NCI-H345 treated with DMSO at 0.1 percent for 48 hours (cell line): ENCODE results near the gene SMAD6.
"Not testable (repeated sequence)": the region's sequence is repeated elsewhere in the genome, so short reads cannot be mapped to it uniquely, and the experiment has no call there.

ENCODE experiments used
- DNase-seq: peaks from one replicate; lab custom pipeline; 2025; ENCODE audit not compliant: unreplicated experiment; lab: John Stamatoyannopoulos, UW

Gene SMAD6

DNA sequence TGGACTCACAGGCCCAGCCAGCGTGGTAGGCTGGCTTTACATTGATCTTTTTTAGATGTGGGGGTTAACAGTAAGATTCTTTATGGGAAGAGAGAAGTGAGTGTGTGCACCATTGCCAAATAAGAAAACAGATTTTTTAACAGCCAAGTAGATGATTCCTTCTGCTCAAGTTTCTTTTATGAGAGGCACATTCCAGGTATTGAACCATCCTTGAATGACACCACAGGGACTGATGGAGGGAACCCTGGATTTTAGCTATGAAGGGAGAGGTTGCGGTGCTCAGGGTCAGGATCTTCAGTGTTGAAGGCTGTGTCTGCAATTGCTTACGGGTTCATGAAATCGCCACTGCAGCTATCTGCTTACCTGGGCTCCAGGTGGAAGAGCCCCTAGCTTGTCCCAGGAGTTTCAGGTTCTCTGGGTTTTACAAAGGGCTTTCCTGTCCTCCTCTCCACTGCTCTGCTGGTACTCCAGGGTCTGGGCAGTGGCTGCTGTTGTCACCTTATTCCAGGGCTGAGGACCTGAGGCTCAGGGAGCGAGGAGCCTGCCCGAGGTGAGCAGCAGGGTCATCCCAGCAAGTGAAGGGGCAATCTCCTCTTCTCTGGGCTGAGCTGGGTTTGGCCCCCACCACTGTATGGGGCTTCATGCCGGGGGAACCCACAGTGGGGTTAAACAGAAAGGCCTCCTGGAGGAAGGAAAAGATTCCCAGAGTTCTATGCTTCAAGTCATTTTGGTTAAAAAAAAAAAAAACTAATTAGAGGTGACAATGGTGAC is 53.4 kb downstream of the SMAD6 start:
- DNase-seq, result no peak

DNA sequence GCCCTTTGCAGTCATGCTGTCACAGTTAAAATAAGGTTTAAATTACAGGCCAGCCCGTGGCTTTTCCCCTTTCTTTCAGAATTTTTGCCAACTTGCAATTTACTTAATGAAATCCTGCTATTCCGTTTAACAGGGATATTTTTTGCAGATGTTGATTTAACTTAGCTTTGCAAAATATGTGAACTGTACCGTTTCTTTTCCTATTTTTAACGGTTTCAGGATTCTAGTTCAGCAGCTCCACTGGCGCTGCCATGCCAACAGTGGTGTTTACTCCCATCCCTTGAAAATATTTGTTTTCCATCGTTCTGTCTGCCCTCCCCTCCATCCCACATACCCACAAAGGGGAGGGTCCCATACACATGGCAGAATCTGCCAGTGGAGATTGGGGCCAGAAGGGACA is 54.3 kb downstream of the SMAD6 start:
- DNase-seq, result no peak

GRCh38 chr15:66757030-66757429 is 55.0 kb downstream of the SMAD6 start:
- no peak for DNase-seq

DNA sequence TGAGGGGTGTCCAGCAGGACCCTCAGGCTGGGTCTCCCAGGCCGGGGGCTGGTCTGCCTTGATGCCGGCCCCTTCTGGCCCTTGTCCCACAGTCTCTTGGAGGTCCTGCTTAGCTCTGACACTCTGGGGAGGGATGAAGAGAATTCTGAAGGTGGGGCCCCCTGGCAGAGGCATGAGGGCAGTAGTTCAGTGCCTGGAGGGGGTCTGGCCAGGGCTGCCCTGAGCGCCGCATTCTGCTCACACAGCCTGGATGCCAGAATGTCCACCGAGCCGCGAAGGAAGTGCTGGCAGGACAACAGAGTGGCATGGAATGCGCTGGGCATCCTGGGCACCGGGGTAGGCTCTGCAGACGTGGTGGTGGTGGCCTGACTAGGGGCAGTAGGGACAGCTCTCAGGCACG is 55.5 kb downstream of the SMAD6 start:
- no peak for DNase-seq

DNA sequence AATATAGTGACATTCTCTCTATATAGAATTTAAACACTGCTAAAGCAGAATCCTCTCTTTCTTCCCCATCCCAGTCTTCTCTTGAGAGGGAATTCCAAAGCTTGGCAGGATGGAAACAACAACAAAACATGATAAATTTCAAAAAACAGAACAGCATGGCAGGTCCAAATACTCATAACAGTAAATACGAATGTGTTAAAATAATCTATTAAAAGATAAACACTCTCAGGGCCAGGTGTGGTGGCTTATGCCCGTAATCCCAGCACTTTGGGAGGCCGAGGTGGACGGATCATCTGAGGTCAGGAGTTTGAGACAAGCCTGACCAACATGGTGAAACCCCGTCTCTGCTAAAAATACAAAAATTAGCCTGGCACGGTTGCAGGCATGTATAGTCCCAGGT is 56.2 kb downstream of the SMAD6 start:
- DNase-seq, result not testable (repeated sequence)

DNA sequence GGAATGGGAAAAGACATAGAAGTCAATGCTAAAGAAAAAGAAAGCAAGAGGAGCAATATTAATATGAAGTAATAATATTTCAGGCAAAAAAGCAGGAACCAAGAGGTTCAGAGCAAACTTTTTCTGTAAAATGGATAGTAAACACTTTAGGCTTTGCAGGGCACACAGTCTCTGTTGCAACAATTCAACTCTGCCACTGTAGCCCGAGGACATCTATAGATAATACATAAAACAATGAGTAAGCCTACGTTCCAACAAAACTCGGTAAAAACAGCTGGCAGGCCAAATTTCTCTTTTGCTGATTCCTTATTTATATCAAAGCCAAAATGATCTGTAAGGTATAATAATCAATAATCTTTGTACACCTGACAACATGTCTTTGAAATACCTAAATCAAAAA is 56.8 kb downstream of the SMAD6 start:
- DNase-seq, result no peak

DNA sequence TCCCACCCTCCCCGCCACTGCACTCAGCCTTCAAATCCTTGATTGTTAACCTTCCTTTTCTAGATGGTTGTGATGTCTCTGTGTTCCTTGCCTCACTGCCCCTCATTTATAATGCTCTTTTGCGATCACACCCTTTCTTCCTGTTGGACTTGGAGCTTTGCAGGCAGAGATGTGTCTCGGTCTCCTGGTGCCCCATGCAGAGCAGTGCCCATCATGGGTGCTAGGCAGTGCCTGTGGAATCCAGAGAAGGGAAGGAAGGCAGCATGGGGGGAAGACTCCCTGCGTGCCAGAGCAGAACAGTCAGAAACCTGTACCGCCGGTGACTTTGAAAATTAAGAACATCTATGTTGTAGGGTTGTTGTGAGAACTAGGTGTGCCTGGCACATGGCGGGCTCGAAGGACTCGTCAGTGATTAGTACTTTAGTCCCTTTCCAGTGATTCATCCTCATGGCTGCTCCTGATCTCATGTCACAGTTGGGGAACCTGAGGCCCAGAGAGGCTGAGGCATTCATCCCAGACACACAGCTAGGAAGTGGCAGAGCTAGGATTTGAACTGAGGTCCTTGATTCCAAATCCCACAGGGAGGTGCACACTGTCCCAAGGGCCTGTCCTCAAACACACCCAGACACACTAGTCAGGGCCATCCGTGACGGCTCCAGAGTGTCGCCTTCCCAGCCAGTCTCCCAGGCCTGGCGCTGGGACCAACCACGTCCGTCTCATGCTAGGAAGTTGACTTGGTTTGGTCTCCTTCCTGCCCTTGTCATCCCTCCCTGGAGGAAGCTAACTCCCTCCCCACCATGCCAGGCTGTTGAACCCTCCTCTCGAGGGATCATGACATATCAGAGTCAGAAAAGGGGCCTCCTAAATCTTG is 58.3 kb downstream of the SMAD6 start:
- no peak for DNase-seq

DNA sequence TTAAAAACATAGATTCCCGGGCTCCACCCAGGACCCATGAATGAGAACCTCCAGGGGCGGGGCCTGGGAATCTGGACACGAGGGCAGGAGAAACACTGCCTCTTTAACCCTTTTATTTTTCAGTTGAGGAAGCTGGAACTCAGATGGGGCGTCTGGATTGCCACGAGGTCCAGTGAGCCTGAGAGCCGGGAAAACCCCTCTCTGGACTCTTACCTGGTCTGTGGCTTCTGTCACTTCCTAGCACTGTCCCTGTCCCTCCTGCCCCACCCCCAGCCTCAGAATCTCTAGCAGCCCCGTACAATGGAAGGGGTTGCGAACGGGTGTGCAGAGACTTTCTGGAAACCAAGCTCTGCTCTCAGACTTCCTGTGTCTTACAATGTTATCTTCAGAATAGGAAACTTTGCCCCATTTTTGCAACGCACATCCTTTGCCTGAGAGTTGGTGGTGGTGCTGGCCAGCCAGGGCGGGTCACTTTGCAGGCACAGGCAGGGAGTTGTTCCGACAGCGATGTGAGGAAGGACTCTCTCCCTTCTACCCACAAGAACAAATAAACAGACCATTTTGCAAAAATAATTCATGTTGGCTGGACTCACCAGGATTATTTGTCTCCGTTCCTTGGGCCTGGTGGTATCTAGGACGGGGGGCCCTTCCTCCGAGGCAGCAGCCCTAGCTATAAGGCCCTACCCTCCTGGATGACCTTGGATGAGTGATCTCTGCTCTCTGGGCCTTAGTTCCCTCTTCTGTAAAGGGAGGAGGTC is 59.1 kb downstream of the SMAD6 start:
- DNase-seq, result no peak

DNA sequence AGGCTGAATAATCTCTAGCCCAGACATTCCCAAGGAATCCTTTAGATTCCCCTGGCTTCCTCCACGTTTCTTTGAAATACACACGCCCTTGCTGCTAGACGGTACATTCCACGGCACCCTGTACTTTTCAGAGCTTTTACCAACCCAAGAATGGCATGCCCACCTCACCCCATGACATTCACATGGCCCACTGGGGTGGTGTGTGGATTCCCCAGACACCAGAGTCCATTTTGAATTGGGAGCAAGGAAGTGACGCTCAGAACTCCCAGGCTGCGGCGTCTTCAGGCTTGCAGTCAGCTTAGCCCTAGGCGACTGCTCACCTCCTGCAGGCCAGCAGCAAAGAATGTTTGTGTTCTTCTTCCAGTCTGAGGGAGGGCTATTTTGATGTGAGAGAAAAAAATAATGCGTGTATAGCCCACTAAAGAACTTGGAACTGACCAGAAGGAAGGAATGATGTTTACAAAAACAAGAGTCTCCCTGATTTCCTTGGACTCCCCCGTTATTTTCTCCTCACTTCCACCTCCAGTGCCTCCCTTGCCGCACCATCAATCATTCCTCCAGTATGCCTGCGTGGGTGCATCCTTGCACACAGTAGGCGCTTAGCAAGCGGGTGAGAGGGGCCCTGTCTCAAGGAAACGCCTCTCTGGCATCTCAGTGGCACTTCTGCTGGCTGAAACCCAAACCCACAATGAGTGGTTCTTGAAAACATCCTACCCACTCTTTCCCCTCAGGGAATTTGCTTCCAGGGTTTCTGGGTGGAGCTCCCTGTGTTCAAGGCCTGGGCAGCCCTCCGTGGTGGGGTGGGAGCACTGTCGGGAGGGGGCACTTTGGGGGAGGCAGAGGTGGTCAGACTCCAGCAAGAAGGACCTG is 59.9 kb downstream of the SMAD6 start:
- DNase-seq, result no peak

GRCh38 chr15:66763186-66764071 is 61.4 kb downstream of the SMAD6 start:
- no peak for DNase-seq

- no peak for DNase-seq
Observed at GRCh38 chr15:66764072-66764786, 62.2 kb downstream of the SMAD6 start.

- no peak for DNase-seq
Observed at GRCh38 chr15:66765478-66766281, 63.6 kb downstream of the SMAD6 start.

GRCh38 chr15:66766282-66767230 is 64.5 kb downstream of the SMAD6 start:
- no peak for DNase-seq

DNA sequence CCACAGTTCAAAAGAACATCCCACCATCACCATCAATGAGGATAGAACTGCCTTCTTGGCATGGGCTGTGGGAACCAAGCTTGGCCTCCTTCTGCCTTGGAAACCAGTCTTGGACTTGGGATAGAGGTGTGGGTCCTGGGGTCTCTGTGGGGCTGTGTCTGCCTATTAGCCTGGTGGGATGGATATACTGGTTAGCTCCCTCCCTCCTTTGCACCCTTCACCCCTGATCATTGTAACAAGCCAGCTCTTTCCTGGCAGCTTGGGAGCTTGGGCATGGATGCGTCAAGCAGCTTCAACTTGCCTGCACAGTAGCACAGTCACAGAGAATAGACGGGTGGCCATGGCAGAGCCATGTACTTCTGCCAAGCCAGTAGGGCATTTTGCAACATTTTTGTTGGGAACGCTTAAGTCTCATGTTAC is 65.2 kb downstream of the SMAD6 start:
- DNase-seq, result no peak

DNA sequence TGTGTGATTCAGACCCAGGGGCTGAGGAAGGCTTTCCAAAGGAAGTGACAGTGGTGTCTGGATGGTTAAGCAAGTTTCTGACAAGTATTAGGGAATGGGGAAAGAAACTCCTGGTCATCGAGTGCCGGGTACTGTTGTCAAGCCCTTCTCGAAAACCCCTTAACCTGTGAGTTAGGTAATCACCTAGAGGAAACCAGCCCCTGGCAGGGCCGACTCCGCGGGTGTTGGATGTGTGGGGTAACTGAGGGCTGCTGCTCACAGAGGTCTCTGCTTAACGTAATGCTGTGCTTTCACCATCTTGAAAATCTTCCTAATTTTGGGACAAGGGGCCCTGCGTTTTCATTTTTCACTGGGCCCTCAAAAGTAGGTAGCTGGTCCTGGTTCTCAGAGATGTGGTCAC is 67.0 kb downstream of the SMAD6 start:
- DNase-seq, result no peak

DNA sequence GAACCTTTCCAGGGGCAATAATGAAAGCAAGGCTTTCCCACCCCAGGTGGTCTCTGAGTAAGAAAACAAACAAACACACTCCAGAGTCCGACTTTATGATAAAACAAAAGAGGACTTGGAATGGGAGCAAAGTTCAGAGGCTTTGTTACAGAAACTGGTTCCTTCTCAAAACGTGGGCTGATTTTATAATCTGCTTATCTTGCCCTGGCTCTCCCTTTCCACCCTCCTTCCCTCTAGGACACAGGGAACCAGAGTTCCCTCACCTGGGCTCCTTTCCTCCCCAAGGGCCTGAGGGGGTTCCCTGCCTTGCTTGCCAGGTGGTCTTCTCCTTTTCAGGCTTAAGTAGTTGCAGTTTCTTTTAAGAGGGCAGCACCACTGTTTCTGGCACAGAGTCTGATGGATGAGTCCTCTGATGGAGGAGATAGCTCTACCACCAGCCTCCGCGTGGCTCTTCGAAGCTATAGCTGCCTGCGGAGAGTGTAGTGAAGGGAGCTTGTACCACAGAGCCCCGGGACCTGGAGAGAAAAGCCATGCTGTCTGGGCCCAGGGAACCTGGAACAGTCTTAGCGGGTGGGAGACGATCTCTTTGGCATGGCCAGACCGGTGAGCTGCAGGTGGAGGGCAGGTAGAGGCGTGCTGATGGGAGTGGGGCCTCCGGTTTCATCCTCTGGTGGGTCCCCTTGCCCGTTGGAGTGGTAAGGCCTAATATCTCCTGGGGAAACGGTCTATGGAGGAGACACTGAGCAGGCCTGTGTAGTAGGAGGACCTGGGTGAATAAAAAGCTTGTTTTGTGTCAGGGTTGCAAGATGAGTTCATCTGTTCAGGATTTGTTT is 68.7 kb downstream of the SMAD6 start:
- no peak for DNase-seq
